T-helper 2 cell treated with Interferon-gamma antibody and Interleukin-4, amounts not matched to agents 5 μg/mL and 100 μg/mL, for 36 hours (primary cell): ENCODE results near the gene ZFHX3.
A peak's percentile ranks its signal among the peaks of the same experiment; 100 is the strongest.

Experiments
- DNase-seq: peaks from one replicate; pipeline ENCODE4 v3.0.0; 2021; ENCODE audit warnings: low spot score
- H3K27ac Mint-ChIP-seq: one replicate; pipeline ENCODE4 v1.8.0; 2021; ENCODE audit warnings: mild to moderate bottlenecking, mixed read lengths
- H3K27me3 Mint-ChIP-seq: one replicate; pipeline ENCODE4 v1.8.0; 2021; ENCODE audit warnings: low read depth, mixed read lengths
- H3K36me3 Mint-ChIP-seq: one replicate; pipeline ENCODE4 v1.8.0; 2021; ENCODE audit warnings: low read depth, mixed read lengths
- H3K4me1 Mint-ChIP-seq: one replicate; pipeline ENCODE4 v1.8.0; 2021; ENCODE audit warnings: low read depth, mixed read lengths
- H3K4me3 Mint-ChIP-seq: one replicate; pipeline ENCODE4 v1.8.0; 2022; ENCODE audit warnings: mild to moderate bottlenecking, moderate library complexity, mixed read lengths
- H3K9me3 Mint-ChIP-seq: one replicate; pipeline ENCODE4 v1.8.0; 2021; ENCODE audit warnings: mixed read lengths

Gene ZFHX3

DNA sequence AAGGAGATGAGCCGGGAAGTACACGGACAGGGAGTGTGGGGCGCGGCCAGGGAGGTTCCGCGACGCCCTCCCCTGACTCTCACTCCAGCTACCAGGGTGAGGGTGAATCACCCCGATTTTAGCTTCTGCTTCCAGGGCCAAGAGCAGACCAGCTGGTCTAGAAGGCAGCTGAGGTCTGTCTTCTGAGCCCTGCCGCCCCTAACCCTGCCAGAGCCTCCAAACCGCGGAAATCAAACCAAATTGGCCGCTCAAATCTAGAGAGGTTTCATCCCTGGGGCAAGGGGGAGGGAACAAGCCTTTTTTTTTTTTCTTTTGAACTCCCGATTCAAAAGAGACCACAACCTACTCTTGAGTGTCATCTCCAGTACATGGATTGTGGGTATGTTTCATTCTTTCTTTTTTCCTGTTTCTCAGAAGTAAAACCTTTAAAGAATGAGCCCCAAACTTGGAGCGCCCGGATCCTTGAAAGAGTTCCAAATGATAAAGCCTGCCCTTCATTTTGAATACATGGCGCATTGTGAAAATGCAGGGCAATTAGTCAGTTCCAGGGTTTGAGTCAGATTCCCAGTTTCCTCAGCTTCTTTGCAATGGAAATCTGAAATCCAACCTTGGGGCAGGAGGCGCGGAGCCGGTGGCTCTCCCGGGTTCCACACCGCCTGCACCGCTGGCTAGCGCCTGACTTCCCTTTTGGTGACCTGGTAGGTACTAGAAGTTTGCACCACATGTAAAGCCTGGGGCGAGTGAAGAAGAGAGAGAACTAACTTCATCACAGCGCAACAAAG lies 16.5 kb upstream of the ZFHX3 start:
- no peak for DNase-seq
- peaks cover 3% of the 10 kb centered on the region for H3K4me1 Mint-ChIP-seq
- H3K9me3 Mint-ChIP-seq: no peaks in the 10 kb centered on the region
- no peak overlapping the region for H3K27ac Mint-ChIP-seq
- no peak overlapping the region for H3K4me3 Mint-ChIP-seq
- no peaks in the 10 kb centered on the region for H3K36me3 Mint-ChIP-seq
- H3K27me3 Mint-ChIP-seq: peaks cover 81% of the 10 kb centered on the region

DNA sequence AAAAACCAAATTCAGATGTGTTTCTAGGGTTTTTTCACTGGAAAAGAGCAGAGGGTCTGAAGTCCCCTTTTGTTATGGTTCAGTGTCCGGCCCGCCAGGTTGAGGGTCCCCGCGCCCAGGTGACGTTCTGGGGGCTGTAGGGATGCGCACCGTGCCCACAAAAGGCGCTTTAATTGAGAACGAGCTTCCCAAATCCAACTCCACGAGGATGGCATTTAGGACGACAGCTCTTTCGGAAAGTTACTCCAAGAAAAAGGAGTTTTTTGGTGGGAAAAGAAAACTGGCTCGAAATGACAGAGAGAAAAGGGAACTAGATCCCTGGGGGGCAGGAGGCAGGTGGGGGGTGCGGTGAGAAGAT lies 15.9 kb upstream of the ZFHX3 start:
- peaks cover 82% of the 10 kb centered on the region for H3K27me3 Mint-ChIP-seq
- no peak overlapping the region for H3K4me3 Mint-ChIP-seq
- H3K27ac Mint-ChIP-seq: no peak overlapping the region
- H3K36me3 Mint-ChIP-seq: no peaks in the 10 kb centered on the region
- no peak for DNase-seq
- no peaks in the 10 kb centered on the region for H3K9me3 Mint-ChIP-seq
- peaks cover 8% of the 10 kb centered on the region for H3K4me1 Mint-ChIP-seq

DNA sequence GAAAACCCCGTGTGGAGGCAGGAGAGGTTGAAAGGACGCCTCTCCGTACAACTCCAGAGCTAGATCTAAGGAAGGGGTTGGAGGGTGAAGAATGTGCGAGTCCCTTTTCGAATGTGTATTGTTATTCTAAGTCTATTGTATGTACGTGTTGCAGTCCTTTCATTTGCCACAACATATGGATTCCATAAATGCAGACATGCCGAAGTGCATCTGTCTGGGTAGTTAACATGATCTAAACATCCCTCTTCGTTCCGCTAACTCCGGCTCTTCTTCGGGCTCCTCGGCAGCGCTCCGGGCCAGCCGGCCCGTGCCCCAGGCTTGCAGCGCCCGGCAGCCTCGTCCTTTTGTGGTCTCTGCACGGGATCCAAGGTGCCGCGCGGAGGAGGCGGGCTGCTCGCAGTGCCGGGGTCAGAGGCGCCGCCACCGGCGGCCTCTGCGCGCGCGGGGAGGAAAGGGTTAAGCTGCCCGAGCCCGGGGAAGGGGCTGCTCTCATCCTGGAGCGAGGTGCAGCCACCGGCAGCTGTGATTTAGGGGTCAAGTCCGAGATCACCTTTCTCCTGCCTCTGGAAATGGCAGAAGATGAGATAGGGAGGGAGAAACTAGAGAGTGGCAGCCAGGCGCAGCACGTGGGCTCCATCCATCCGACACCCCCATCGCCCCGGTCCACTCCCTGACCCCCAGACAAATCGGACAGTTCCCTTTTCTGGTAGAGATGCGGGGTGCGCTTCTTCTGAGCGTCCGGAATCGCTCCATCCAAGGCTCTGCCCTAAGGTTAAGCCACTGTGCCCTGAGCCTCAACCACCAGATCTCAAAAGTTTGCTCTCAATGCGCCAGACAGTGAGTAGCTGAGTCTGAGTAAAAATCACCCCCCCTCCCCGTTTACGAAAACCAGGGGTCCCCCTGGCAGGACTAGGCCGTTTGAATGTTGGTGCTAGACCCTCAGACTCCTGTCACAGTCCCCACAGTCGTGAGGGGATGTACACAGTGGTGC lies 15.1 kb upstream of the ZFHX3 start:
- Mint-ChIP-seq H3K9me3 (no peaks in the 10 kb centered on the region), H3K27ac (no peak overlapping the region), H3K4me1 (peaks cover 9% of the 10 kb centered on the region), H3K27me3 (peaks cover 79% of the 10 kb centered on the region), H3K36me3 (no peaks in the 10 kb centered on the region), H3K4me3 (no peak overlapping the region)
- no peak for DNase-seq

DNA sequence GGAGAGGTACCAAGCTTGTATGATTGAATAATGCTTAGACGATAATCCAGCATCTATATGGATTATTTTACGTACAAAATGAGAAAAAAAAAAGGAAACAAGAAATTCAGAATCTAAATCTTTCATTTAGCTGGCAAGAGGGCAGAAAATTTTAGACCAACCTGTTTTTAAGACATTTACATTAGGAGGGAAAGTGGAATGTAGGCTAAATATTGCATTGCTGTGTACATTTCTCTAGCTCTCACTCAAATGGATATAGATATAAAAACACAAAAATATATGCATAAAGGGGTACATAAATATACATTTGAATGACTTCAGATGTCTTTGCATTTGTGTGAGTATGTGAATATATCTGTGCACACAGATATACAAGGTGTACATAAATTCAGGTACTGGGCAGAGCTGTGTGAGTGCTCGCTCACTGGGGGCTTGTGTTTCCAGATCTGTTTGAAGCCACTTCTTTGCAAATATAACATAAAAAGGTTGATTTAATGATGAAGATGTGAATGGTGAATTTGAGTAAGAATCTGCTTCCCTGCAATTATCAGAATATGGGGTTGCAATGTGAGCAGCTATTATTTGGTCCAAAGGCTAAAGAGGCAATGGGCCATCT lies 14.2 kb upstream of the ZFHX3 start:
- Mint-ChIP-seq H3K9me3 (no peaks in the 10 kb centered on the region), H3K27ac (no peak overlapping the region), H3K4me3 (no peak overlapping the region), H3K4me1 (peaks cover 11% of the 10 kb centered on the region), H3K27me3 (peaks cover 71% of the 10 kb centered on the region), H3K36me3 (no peaks in the 10 kb centered on the region)
- no peak for DNase-seq

DNA sequence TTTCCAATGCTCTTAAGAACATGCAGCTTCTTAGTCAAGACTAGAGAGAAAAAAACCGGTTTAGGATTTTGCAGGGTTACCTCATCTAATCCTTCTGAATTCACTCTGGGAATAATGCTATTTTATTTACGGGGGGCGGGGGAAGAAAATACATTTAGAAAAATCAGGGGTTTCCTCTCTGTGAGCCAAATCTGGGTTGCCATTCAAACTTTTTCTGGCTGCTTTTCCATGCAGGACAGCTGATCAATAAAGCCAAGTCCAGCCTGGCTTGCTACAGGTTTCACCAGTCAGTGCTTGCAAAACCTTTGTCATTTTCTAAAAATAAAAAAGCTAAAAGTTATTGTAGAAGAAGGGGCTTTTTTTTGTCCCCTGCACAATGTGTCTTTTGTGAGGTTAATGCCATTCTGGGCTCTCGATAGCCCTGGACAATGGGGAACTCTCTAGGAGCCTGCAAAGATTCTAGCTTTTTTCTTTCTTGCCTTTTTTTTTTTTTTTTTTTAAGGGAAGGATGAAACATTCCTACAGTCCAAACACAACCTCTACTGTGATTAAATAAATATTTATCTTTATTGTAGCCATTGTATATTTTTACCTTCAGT lies 13.1 kb upstream of the ZFHX3 start:
- no peak for DNase-seq
- no peak overlapping the region for H3K4me3 Mint-ChIP-seq
- H3K36me3 Mint-ChIP-seq: no peaks in the 10 kb centered on the region
- H3K9me3 Mint-ChIP-seq: no peaks in the 10 kb centered on the region
- no peak overlapping the region for H3K27ac Mint-ChIP-seq
- H3K4me1 Mint-ChIP-seq: peaks cover 13% of the 10 kb centered on the region
- H3K27me3 Mint-ChIP-seq: peaks cover 67% of the 10 kb centered on the region

DNA sequence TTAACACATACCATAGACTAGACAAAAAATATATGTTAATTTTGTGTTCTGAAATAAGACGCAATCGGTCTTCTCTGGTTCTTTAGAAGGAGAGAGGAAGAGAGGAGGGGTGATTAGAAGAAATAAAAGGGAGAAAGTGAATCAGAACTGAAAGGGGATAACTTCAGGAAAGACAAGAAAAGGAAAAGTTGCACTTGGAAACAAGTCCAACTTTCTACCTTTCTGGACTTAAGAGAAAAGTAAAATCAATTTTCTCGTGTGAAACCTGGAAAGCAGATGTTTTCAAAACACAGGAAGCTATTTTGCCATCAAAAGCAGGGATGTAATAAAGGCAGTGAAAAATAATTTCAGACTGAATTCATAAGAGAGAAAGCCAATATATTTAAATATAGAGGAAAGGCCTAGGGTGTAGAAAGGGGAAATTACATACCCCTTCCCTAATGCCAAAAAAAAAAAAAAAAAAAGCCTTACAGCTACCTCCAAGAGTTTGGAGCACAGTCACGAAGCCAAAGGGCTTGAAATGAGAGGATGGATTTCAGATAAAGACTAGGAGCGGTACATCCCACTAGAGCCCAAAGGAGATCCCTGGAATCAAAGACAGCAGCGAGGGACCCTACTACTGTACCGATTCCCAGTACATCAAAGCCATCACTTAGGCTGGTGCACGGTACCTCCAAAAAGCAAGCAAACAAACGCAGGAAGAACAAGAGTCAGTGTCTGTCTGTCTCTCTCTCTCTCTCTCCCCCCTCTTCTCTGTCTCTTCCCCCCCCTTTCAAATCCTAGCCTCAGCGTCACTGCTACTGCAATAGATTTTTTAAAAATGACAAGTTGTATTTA lies 12.1 kb upstream of the ZFHX3 start:
- peaks cover 14% of the 10 kb centered on the region for H3K4me1 Mint-ChIP-seq
- H3K4me3 Mint-ChIP-seq: peak overlapping the region; percentile 82
- peaks cover 58% of the 10 kb centered on the region for H3K27me3 Mint-ChIP-seq
- DNase-seq: no peak
- no peaks in the 10 kb centered on the region for H3K9me3 Mint-ChIP-seq
- no peaks in the 10 kb centered on the region for H3K36me3 Mint-ChIP-seq
- no peak overlapping the region for H3K27ac Mint-ChIP-seq

DNA sequence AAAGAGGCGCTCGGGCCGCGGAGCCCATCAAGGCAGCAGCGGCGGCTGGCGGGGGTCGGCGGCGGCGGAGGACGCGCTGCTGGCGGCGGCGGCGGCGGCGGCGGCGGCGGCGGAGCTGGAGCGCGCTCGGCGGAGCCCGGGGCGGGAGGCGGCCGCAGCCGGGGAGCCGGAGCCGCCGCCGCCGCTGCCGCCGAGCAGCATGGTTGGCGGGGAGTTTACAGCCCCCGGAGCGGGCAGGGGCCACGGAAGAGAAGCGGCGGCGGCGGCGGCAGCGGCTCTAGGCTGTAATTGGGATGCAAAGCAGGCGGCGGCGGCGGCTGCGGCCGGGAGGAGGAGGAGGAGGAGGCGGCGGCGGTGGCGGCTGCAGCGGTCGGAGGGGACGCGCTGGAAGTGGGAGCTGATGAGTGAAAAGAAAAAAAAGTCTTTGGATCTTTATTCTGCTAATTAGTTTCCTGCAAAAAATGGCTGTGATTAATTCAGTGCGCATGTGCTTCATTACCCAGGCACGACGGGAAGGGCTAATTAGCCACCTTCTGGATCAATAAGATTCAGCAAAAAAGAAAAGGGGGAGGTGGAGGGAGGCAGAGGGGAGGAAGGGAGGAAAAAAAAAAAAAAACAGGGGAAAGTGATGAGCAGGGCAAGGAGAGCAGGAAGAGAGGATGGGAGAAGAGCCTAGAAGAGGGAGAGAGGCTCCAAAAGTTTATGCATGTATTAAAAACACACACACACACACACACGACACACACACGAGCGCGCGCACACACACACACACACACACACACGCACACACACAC lies 10.9 kb upstream of the ZFHX3 start:
- Mint-ChIP-seq H3K36me3 (no peaks in the 10 kb centered on the region), H3K4me3 (peak overlapping the region; percentile 82), H3K9me3 (no peaks in the 10 kb centered on the region), H3K27ac (peak overlapping the region; percentile 26), H3K27me3 (peaks cover 47% of the 10 kb centered on the region), H3K4me1 (peaks cover 18% of the 10 kb centered on the region)
- DNase-seq: no peak

DNA sequence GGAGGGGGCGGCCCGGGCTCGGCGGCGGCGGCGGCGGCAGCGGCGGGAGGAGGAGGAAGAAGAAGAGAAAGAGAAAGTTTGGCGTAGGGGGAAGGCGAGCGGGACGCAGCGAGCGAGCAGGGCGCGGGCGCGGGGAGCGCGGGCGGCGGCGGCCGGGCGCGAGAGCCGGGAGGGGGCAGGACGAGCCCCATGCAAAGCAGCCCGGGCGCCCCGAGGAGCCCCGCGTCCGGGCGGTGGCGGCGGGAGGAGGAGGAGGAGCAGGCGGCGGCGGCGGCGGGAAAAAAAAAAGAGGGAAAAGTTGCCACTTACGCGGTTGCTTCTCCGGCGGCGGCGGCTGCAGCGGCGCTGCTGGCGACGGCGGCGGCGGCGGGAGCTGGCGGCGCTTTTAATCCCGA lies 10.3 kb upstream of the ZFHX3 start:
- Mint-ChIP-seq H3K4me1 (peaks cover 18% of the 10 kb centered on the region), H3K27me3 (peaks cover 41% of the 10 kb centered on the region), H3K4me3 (no peak overlapping the region), H3K27ac (no peak overlapping the region), H3K9me3 (no peaks in the 10 kb centered on the region), H3K36me3 (no peaks in the 10 kb centered on the region)
- peak; percentile 20 for DNase-seq

DNA sequence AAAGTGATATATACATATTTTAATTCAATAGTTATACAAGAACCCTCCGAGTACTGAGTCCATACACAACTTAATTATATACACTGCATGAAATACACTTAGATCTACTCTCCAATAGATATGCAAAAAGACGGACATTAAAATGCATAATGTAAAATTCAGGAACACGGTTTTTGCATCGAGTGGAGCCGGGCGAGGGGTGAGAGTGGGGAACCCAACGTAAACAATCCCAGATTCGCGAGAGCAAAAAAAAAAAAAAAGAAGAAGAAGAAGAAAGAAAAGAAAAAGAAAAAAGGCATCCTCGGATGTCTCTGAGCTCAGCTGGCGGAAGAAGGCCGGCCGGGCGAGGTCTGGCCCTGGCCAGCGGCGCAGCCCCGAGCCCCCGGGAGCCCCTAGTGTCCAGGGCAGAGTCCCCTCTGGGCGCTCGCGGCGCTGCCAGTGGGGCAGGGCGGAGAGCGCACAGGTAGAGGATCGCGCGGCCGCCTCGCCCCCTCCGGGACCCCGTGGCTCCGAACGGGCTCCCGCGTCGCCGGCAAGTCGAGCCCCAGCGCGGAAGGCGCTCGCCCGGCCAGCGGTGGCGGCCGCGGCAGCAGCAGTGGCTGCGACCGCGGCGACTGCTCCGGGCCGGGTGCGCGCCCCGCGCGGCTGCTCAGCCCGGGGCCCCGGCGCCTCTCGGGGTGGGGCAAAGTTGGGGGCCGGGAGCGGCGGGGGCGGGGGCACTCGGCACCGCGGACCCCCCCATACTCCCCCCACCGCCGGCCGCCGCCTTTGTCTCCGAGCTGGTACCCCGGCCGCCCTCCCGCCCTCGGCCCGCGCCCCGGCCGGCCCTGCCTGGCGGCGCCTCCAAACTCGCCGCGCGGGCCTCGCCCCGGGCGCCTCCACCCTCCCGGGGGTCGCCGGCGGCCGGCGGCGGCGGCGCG lies 9.6 kb upstream of the ZFHX3 start:
- Mint-ChIP-seq H3K9me3 (no peaks in the 10 kb centered on the region), H3K4me1 (peaks cover 18% of the 10 kb centered on the region), H3K4me3 (peak overlapping the region; percentile 90), H3K27me3 (peaks cover 37% of the 10 kb centered on the region), H3K36me3 (no peaks in the 10 kb centered on the region), H3K27ac (no peak overlapping the region)
- DNase-seq: no peak

DNA sequence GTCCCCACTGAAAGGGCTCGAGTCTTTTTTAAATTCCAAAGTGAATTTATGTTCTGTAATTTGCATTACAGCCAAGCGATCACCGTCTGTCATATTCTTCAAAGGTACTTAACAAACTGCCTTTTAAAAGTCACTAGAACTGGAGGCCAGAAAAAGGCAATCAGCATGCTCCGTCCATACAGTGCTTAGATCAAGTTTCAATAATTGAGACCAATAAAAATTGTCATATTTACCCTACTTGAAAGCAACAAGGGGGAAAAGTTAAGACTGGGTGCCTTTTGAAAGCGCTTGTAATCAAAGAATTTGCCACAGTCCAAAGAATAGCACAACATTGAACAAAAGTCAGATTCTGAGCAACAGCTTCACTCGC lies 9.0 kb upstream of the ZFHX3 start:
- Mint-ChIP-seq H3K27ac (no peak overlapping the region), H3K36me3 (no peaks in the 10 kb centered on the region), H3K9me3 (no peaks in the 10 kb centered on the region), H3K4me1 (peaks cover 18% of the 10 kb centered on the region), H3K27me3 (peaks cover 31% of the 10 kb centered on the region), H3K4me3 (peak overlapping the region; percentile 90)
- no peak for DNase-seq

DNA sequence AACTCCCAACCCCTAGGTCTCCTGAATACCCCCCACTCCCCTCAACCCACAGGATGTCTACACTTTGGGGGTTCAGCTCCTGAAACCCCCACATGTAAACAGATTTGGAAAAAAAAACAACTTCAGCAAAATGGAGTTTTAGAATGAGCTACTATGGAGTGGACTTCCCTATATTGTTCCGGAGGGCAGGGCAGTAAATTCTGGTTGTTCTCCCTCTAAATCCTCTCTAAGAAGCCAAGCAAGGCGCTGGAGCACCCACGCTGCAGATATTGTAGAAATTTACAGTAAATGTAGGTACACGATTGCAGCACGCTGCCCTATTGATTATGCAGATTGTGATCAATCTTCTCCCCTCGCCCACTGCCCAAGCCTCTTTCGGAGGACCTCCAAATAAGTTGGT lies 8.5 kb upstream of the ZFHX3 start:
- H3K4me3 Mint-ChIP-seq: no peak overlapping the region
- no peaks in the 10 kb centered on the region for H3K9me3 Mint-ChIP-seq
- no peaks in the 10 kb centered on the region for H3K36me3 Mint-ChIP-seq
- H3K4me1 Mint-ChIP-seq: peaks cover 18% of the 10 kb centered on the region
- H3K27me3 Mint-ChIP-seq: peaks cover 27% of the 10 kb centered on the region
- DNase-seq: no peak
- H3K27ac Mint-ChIP-seq: no peak overlapping the region
